GM12892 (cell line): Measurements from ENCODE around the gene ERBB2.
A peak's percentile ranks its signal among the peaks of the same experiment; 100 is the strongest.

Experiments used
- DNase-seq: peaks from one replicate; pipeline ENCODE4 v3.0.0; 2011; ENCODE audit not compliant: insufficient read length
- FAIRE-seq: peaks from 2 replicates; lab custom pipeline; 2011; peaks lifted over from hg19 to GRCh38; lab: Jason Lieb, UNC
- POLR2A ChIP-seq: IDR thresholded peaks from 2 replicates; pipeline ENCODE4 v1.6.1; 2011; ENCODE audit warnings: low read depth, low read length, control low read depth
- POLR2AphosphoS5 ChIP-seq: IDR thresholded peaks from 2 replicates; pipeline ENCODE4 v1.6.1; 2011; ENCODE audit warnings: low read depth, low read length, control low read depth
- TAF1 ChIP-seq: IDR thresholded peaks from 2 replicates; pipeline ENCODE4 v1.6.1; 2011; ENCODE audit warnings: low read depth, mild to moderate bottlenecking, control low read depth, low read length, borderline replicate concordance

The ERBB2 gene

DNA sequence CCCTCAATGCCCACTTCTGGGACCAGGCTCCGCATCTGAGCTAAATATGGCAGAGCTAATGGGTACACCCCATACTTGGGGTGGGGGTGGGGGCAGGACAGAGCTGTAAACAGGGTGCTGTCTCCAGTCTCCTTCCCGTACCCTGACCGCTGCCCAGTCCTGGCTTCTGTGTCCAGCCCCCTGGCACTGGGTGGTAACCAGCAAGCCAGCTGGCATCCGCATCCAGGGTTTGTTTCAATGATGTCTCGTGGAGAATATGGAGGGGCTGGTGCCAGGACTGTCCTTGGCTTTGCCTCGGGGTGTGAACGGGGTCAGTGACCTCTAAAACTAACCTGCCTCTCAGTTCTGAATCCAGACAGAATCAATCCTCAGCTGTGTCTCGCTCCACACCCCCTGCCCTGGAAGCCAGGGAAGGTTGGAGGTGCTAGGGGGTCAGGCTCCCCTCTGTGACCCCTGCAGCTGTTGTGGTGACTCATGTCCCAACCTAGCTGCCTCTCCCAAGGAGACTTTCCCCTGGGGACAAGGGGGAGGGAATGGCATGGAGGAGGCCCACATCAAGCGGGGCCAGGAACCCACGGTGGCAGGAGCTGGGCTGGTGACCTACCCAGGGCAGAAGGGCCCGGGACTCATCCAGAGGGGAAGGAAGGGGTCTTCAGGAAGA is 33.1 kb upstream of the ERBB2 start:
- no peak for FAIRE-seq
- TF ChIP-seq POLR2A (no peak), TAF1 (no peak), POLR2AphosphoS5 (no peak)
- DNase-seq: no peak

DNA sequence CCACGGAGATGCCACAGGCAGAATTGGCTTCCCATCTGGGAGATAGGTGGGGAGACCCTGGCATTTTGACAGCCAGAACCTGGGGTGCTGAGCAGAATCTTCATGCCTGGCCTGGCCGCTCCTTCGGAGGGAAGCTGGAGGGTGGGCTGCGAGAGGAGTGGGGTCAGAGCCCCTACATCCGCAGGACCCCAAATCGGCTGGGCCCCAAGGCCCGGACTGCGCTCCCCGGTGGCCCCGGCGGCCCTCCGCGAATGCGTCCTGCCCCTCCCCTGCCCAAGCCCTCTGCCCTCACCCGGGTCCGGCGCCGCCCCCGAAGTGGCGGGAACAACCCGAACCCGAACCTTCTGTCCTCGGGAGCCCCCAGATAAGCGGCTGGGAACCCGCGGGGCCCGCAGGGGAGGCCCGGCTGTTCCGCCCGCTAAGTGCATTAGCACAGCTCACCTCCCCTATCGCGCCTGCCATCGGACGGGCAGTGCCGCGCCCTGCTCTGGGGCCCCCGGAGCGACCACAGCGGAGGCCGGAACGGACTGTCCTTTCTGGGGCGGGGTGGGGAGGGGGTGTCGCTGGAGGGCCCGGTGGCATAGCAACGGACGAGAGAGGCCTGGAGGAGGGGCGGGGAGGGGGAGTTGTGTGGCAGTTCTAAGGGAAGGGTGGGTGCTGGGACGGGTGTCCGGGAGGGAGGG is 32.5 kb upstream of the ERBB2 start:
- no peak for TF ChIP-seq POLR2A
- no peak for TF ChIP-seq POLR2AphosphoS5
- no peak for TF ChIP-seq TAF1
- no peak for DNase-seq

DNA sequence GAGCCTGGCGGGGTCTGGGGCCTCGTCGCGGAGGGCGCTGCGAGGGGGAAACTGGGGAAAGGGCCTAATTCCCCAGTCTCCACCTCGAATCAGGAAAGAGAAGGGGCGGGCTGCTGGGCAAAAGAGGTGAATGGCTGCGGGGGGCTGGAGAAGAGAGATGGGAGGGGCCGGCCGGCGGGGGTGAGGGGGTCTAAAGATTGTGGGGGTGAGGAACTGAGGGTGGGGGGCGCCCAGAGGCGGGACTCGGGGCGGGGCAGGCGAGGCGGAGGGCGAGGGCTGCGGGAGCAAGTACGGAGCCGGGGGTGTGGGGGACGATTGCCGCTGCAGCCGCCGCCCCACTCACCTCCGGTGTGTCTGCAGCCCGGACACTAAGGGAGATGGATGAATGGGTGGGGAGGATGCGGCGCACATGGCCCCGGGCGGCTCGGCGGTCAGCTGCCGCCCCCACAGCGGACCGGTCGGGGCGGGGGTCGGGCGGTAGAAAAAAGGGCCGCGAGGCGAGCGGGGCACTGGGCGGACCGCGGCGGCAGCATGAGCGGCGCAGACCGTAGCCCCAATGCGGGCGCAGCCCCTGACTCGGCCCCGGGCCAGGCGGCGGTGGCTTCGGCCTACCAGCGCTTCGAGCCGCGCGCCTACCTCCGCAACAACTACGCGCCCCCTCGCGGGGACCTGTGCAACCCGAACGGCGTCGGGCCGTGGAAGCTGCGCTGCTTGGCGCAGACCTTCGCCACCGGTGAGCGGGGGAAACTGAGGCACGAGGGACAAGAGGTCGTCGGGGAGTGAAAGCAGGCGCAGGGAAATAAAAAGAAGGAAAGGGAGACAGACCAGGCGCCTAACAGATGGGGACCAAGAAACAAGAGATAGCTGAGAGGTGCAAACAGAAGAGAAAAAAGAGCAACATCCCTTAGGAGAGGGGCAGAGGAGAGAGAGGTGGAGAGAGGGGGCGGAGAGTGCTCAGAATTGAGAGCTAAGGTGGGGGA is 31.6 kb upstream of the ERBB2 start, which contains the start of gene PNMT:
TSS of gene PNMT (plus strand) at position 509 of the 980 bp plus-strand sequence. CDS start at position 532, 23 bp downstream.
- DNase-seq (peak; percentile 84), FAIRE-seq (peak; percentile 81)
- TF ChIP-seq TAF1: no peak
- no peak for TF ChIP-seq POLR2AphosphoS5
- TF ChIP-seq POLR2A: no peak

More for the DNA sequence above, 32.5 kb upstream of the ERBB2 start:
- no peak for FAIRE-seq

DNA sequence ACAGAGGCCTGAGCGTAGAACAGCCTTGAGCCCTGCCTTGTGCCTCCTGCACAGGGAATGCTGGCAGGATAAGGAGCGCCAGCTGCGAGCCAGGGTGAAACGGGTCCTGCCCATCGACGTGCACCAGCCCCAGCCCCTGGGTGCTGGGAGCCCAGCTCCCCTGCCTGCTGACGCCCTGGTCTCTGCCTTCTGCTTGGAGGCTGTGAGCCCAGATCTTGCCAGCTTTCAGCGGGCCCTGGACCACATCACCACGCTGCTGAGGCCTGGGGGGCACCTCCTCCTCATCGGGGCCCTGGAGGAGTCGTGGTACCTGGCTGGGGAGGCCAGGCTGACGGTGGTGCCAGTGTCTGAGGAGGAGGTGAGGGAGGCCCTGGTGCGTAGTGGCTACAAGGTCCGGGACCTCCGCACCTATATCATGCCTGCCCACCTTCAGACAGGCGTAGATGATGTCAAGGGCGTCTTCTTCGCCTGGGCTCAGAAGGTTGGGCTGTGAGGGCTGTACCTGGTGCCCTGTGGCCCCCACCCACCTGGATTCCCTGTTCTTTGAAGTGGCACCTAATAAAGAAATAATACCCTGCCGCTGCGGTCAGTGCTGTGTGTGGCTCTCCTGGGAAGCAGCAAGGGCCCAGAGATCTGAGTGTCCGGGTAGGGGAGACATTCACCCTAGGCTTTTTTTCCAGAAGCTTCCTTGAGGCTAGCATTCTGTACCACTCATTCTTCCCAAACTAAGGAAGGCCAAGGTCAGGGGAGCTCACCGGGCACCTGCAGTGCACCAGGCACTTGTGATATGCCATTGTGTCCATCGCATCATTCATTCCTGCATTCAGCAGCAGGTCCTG is 29.7 kb upstream of the ERBB2 start:
- no peak for DNase-seq
- TF ChIP-seq TAF1: no peak
- no peak for TF ChIP-seq POLR2AphosphoS5
- no peak for TF ChIP-seq POLR2A
- no peak for FAIRE-seq

DNA sequence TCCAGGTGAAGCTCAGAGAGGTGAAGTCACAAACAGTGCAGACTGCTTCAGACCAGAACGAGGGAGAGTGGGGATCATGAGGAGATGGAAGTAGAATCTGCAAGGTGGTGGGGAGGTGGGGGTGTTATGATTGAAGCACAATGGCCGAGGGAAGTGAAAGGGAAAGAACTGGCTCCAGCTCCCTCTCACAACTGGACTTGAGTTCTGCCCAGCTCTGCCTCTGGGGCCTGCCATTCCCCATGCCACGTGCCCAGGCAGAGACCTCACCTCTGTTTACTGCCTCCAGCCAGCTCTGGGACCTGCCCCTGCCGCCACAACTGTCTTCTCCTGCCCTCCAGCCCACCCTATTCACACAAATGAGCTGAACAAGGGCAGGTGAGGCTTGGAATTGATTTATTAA is 29.1 kb upstream of the ERBB2 start:
- no peak for FAIRE-seq
- DNase-seq: no peak
- no peak for TF ChIP-seq POLR2A
- TF ChIP-seq POLR2AphosphoS5: no peak
- no peak for TF ChIP-seq TAF1

DNA sequence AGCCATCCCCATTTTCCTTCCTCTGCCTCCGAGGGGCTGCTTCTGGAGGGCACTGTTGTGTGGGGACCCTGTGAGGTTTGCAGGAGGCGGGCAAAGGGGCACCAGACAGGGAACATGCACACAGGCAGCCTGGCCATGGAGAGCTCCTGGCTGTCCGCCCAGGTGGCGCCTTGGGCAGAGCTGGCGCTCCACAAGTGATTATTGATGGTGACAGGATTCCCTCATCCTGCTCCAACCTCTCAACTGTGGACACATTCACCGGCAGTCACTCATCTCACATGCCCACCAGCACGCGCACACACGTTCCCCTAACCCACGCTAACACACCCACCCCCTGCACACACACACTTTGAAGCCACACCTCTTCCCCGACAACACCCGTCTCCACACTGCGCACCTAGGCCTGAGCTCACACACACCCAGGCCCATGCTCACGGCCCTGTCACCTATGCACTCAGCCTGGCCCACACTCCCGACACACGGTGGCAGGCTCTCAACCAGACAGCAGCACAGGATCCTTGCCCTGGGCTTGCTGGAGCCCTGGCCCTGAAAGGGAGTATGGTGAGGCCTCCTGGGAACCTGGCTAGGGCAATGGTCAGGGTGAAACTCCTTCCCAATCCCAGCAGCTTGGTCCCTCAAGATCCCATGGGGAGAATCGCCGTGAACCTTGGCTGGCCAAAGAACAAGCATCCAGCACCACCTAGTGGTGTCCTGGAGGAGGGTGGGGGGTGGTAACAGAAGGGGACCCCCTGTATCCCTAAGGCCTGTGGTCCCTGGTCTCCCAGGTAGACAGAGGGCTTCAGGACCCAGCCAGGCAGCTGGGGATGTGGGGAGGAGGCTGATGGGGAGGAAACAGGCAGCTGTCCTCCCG is 28.0 kb upstream of the ERBB2 start:
- TF ChIP-seq TAF1: no peak
- no peak for TF ChIP-seq POLR2AphosphoS5
- TF ChIP-seq POLR2A: no peak; the same call in 1 of the 2 replicates
- FAIRE-seq (peak; percentile 61), DNase-seq (no peak)

DNA sequence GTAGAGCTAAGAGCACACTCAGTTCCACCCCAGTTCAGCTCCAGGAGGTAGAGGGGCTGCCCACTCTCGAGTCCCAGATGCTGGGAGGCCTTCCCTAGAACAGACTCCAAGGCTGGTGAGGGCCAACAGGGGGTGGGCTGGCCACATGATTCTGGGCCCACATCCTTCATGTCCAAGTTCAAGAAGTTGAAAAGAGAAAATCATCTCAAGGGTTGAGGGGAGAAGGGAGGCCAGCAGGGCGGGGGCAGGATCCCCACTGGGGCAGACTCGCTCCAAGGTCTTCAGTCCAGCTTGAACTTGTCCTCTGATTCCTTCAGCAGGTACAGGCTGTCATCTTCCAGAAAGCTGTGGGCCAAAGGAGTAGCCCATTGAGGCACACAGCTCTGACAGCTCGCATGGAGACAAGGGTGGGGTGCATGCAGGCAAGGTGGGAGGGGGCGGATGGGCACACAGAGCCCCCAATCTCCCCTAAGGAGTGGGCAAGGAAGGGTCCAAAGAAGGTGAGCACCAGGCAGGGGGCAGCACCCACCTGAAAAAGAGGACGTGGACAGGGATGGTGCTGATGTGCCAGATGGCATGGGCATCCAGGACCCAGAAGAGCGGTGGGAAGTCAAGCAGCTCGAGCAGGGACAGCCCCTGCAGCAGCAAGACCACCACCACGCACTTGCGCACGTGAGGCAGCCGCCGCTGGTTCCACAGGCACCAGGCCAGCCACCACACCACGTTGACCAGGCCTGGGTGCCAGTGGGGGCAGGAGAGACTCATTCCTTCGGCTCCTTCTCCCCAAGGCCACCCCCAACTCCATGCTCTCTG is 27.1 kb upstream of the ERBB2 start:
- no peak for TF ChIP-seq POLR2AphosphoS5
- TF ChIP-seq TAF1: no peak
- TF ChIP-seq POLR2A: no peak
- DNase-seq: no peak
- FAIRE-seq: no peak

DNA sequence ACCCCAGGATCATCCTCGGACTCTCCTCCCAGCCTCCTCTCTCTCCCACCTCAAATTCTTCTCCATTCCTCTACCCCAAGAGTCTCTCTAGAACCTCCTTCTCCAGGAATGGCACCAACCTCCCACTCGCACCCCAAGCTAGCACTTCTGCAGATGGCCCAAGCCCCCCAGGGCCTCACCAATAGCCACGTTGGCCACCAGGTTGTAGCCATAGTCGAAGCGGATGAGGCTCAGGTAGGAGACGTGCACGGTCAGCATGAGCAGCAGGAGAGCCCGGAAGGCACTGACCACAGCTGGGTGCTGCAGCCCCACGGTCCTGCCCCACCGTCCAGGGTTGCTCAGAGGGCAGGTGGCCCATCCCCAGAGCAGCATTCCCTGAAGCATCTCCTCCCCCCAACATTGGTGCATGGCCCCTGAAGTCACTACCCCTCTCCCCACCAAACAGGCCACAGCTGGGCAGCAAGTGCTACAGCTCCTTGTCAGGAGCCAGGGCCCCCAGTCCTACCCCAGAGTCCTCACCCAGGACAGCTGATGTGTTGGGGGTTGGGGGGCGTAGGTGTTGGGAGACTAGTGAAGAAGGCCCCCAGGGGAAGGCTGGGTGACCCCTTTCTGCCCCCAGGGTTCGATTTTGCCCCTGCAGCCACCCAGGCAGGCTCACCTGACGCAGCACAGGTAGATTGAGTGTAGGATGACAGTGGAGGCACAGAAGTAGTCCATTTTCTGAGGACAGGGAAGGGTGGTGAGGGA is 26.4 kb upstream of the ERBB2 start:
- DNase-seq (no peak), FAIRE-seq (no peak)
- no peak for TF ChIP-seq POLR2A
- no peak for TF ChIP-seq POLR2AphosphoS5

DNA sequence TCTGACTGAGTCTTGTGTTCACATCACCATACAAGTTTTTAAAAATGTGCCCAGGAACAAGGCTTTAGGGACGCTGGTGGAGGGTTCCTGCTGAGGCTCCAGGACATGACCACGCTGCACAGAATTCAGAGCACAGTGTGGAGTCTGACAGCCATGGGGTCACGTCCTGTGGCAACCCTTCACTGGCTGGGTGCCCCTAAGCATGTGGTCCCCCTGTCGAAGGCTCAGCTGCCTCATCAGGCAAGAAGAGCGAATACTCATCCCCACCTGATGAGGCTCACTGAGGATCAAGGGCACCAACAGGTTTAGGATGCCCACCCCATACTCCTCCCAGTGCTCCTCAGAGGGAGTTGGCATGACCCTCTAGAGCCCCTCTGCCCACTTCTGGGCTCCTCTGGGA is 25.7 kb upstream of the ERBB2 start:
- no peak for FAIRE-seq
- no peak for DNase-seq

More for the DNA sequence above, 25.7 kb upstream of the ERBB2 start:
- TF ChIP-seq TAF1 (no peak), POLR2A (no peak), POLR2AphosphoS5 (no peak)
